GM18507 (cell line): ENCODE measurements around the gene ATF3.

Source experiments
- DNase-seq: peaks from one replicate; pipeline ENCODE4 v3.0.0; 2011; ENCODE audit warnings: low read depth; ENCODE audit not compliant: insufficient read length; ENCODE audit errors: extremely low spot score
- FAIRE-seq: peaks from 2 replicates; lab custom pipeline; 2011; peaks lifted over from hg19 to GRCh38; lab: Jason Lieb, UNC

Gene ATF3

GRCh38 chr1:212608392-212608958, at the start of gene ATF3:
ATF3 (plus strand) TSS chr1:212608761; CDS start chr1:212615022, 6,261 bp downstream.
- peak; percentile 93 for FAIRE-seq
- DNase-seq, result peak; percentile 83

- FAIRE-seq (no peak), DNase-seq (no peak)
Measured at GRCh38 chr1:212559929-212560328, 48.6 kb upstream of the ATF3 start.

- DNase-seq (no peak), FAIRE-seq (no peak)
Measured at GRCh38 chr1:212560933-212561460, 47.6 kb upstream of the ATF3 start.

- FAIRE-seq (no peak), DNase-seq (no peak)
Measured at GRCh38 chr1:212561501-212561931, 47.0 kb upstream of the ATF3 start.

- FAIRE-seq, result no peak
- DNase-seq, result no peak
Measured at GRCh38 chr1:212562771-212563170, 45.8 kb upstream of the ATF3 start.

- DNase-seq, result no peak
- FAIRE-seq, result no peak
Measured at GRCh38 chr1:212565079-212565478, 43.5 kb upstream of the ATF3 start.

- no peak for DNase-seq
- FAIRE-seq, result no peak
Measured at GRCh38 chr1:212565571-212566305, 42.8 kb upstream of the ATF3 start.

- DNase-seq, result peak; percentile 74
- peak; percentile 93 for FAIRE-seq
Measured at GRCh38 chr1:212566522-212567479, 41.8 kb upstream of the ATF3 start.

- no peak for FAIRE-seq
- DNase-seq, result no peak
Measured at GRCh38 chr1:212567638-212568037, 40.9 kb upstream of the ATF3 start.

GRCh38 chr1:212568978-212569537, 39.5 kb upstream of the ATF3 start:
- DNase-seq, result no peak
- FAIRE-seq, result no peak

- no peak for FAIRE-seq
- DNase-seq, result no peak
Measured at GRCh38 chr1:212574732-212575131, 33.8 kb upstream of the ATF3 start.

- FAIRE-seq (no peak), DNase-seq (no peak)
Measured at GRCh38 chr1:212575333-212575732, 33.2 kb upstream of the ATF3 start.

- no peak for DNase-seq
Measured at GRCh38 chr1:212578041-212578440, 30.5 kb upstream of the ATF3 start.

GRCh38 chr1:212581034-212581433, 27.5 kb upstream of the ATF3 start:
- FAIRE-seq (no peak), DNase-seq (no peak)

More at GRCh38 chr1:212578041-212578440, 30.5 kb upstream of the ATF3 start:
- no peak for FAIRE-seq

GRCh38 chr1:212582291-212582690, 26.3 kb upstream of the ATF3 start:
- FAIRE-seq (no peak), DNase-seq (no peak)

- DNase-seq (no peak), FAIRE-seq (no peak)
Measured at GRCh38 chr1:212582808-212583615, 25.5 kb upstream of the ATF3 start.

GRCh38 chr1:212583643-212584042, 24.9 kb upstream of the ATF3 start:
- no peak for DNase-seq
- FAIRE-seq, result no peak

- DNase-seq (no peak), FAIRE-seq (no peak)
Measured at GRCh38 chr1:212584092-212584886, 24.3 kb upstream of the ATF3 start.
